ENCODE results near the gene LMNTD2.

The LMNTD2 gene, protein sequence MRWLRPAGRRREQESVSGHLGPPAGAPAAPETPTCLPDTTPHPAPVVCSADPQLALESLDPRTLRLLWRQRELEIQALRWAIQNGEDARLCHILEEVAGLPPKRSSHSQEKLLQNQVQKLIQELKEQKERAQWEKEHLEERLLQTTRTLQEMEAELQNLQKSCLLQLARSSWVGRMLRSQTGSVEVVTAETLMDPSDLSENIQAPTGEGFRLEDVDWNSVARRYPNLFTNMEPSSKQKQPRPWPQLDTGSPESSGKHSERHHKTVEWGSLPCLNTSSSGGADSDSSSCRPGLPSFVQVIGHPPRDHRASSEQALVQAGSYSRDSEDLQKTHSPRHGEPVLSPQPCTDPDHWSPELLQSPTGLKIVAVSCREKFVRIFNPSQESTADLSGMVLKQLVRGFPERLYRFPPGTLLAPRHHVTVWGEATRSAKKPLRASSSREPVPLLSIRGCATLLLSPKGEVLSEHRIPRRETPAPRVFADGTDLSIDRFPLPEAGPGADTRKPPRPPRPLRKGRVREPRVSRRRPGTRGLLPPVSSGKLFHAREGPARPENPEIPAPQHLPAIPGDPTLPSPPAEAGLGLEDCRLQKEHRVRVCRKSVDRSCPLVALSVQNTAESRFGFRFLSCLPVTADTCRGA

DNA sequence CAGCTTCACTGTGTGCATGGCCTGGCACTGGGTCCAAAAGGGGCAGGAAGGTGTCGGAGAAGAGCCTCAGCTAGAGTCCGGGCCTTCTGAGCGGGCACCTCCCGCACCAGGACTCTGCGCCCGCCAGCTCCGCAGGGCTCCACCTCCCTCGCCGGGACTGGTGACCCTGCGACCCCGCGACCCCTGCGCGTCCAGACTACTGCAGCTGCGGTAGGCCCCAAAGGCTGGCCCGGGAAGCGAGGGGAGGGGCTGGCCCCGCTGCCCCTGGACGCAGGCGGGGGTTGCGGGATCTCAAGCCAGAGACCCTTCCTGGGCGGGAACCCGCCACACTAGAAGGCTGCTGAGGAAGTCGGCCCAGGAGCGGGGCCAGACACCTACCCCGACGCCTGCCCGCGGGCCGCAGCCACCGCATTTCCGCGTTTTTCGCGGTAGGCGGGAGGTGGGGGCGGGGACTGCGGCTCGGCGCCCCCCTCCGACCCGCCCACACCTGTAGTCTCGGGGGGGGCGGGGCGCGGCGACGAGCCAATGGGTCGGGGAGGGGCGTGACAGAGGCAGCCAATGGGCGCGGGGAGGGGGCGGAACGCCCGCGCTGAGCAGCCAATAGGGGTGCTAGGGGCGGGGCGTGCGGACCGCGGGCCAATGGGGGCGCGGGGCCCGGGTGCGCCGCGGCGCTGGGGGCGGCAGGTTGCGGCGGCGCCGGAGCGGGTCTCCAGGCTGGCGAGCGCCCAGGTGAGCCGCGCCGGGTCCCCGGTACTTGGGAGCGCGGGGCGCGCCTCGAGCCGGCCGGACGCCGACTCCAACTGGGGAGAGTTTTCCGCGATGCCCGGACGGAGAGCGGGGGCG, at the start of gene LMNTD2, which contains the start of gene RASSF7:
LMNTD2 (minus strand) TSS at position 434 of the 843 bp plus-strand sequence; CDS start at position 412, 22 bp downstream.
RASSF7 (plus strand) TSS at position 666 of the 843 bp plus-strand sequence. CDS start 799 bp downstream, outside the sequence.
- peak; percentile 92 to 96 for DNase-seq (ENCODE audit: low read depth in 1 of 2, low spot score in 1 of 2)

DNA sequence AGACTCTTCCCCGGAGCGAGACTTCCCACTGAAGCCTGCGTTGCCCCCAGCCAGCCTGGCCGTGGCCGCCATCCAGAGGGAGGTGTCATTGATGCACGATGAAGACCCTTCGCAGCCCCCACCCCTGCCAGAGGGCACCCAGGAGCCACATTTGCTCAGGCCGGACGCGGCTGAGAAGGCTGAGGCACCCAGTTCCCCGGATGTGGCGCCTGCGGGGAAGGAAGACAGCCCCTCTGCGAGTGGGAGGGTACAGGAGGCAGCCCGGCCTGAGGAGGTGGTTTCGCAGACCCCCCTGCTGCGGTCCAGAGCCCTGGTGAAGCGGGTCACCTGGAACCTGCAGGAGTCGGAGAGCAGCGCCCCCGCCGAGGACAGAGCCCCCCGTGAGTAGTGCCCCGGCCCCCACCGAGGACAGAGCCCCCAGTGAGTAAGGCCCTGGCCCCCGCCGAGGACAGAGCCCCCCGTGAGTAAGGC, 48.8 kb upstream of the LMNTD2 start:
- no peak for DNase-seq (ENCODE audit: low read depth in 1 of 2, low spot score in 1 of 2)

DNA sequence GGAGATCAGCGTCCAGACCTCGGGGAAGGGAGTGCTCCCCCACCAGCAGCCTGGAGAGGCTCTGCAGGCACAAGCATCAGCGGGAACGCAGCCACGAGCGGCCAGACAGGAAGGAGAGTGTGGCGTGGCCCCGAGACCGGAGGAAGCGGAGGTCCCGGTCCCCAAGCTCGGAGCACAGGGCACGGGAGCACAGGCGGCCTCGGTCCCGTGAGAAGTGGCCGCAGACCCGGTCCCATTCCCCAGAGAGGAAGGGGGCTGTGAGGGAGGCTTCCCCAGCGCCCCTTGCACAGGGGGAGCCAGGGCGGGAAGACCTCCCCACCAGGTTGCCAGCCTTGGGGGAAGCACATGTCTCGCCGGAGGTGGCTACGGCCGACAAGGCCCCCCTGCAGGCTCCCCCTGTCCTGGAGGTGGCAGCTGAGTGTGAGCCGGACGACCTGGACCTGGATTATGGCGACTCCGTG, 48.3 kb upstream of the LMNTD2 start:
- no peak for DNase-seq (ENCODE audit: low read depth in 1 of 2, low spot score in 1 of 2)

DNA sequence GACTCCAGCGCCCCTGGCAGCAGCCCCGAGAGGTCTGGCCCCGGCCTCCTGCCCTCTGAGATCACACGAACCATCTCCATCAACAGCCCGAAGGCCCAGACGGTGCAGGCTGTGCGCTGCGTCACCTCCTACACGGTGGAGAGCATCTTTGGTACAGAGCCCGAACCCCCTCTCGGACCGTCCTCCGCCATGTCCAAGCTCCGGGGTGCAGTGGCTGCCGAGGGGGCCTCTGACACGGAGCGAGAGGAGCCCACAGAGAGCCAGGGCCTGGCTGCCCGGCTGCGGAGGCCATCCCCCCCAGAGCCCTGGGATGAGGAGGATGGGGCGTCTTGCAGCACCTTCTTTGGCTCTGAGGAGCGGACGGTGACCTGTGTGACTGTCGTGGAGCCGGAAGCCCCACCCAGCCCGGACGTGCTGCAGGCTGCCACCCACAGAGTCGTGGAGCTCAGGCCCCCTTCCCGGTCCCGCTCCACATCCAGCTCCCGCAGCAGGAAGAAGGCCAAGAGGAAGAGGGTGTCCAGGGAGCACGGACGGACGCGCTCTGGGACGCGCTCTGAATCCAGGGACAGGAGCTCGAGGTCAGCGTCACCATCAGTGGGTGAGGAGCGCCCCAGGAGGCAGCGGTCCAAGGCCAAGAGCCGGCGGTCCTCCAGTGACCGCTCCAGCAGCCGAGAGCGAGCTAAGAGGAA, 47.6 kb upstream of the LMNTD2 start:
- DNase-seq (ENCODE audit: low read depth in 1 of 2, low spot score in 1 of 2), result no peak

DNA sequence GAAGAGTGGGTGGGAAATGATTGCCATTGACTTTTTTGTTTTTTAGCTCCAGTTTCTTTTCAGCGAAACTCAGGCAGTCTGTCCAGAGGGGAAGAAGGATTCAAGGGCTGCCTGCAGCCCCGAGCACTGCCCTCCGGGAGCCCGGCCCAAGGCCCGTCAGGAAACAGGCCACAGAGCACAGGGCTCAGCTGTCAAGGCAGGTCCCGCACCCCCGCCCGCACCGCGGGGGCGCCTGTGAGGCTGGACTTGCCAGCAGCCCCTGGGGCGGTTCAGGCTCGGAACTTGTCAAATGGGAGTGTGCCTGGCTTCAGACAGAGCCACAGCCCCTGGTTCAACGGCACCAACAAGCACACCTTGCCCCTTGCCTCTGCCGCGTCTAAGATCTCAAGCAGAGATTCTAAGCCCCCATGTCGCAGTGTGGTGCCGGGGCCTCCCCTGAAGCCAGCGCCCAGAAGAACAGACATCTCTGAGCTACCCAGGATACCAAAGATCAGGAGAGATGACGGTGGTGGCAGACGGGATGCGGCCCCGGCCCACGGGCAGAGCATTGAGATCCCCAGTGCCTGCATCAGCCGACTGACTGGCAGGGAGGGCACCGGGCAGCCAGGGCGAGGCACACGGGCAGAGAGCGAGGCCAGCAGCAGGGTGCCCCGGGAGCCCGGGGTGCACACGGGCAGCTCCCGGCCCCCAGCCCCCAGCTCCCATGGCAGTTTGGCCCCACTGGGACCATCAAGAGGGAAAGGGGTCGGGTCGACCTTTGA, 46.7 kb upstream of the LMNTD2 start:
- DNase-seq (ENCODE audit: low read depth in 1 of 2, low spot score in 1 of 2), result no peak

DNA sequence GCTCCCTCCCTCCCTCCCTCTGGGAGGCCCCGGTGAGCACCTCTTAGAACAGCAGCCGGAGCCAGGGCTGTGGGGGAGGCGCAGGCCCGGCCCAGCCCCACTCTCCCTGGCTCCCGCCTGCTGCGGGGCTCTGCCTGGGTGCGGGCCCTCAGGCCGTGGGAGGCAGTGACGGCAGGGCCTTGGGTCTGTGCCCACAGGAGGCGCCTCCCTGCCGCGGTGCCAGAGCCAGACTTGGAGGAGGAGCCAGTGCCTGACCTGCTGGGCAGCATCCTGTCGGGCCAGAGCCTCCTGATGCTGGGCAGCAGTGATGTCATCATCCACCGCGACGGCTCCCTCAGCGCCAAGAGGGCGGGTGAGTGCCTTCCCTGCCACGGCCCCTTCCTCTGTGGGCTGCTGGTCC, 45.7 kb upstream of the LMNTD2 start:
- DNase-seq (ENCODE audit: low read depth in 1 of 2, low spot score in 1 of 2), result no peak

DNA sequence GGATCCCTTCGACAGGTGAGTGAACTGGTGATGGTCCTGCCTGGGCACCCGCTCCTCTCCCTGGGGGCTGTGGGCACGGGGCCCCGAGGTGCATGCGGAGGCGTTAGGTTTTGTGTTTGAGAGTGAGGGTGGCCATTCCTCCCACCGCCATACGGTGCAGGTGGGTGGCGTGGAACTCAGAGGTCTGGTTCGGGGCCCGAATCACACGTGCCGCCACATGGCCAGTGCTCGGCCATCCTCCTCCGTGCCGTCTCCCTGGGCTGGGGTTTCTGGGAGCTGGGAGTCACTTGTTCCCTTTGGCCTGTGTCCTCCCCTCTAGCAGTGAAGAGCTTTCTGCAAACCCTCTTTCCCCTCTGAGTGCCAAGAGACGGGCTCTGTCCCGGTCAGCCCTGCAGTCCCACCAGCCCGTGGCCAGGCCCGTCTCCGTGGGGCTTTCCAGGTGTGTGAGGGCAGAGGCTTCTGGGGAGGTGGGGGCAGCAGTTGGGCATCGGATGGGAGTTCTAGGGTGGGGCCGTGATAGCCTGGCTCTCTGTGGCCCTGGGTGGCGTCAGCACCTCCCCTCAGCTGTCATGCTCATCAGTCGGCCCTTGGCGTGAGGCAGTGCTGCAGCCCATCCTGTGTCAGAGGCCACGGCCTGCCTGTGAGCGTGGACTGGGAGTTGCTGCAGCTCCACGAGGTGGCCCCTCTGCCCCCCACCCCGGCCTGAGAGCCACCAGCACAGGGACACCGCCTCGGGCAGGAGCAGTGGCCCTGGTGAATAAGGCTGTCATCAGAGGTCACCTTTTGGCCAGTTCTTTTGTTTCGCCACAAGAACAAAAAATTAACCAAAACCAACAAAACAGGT, 45.0 kb upstream of the LMNTD2 start:
- no peak for DNase-seq (ENCODE audit: low read depth in 1 of 2, low spot score in 1 of 2)

DNA sequence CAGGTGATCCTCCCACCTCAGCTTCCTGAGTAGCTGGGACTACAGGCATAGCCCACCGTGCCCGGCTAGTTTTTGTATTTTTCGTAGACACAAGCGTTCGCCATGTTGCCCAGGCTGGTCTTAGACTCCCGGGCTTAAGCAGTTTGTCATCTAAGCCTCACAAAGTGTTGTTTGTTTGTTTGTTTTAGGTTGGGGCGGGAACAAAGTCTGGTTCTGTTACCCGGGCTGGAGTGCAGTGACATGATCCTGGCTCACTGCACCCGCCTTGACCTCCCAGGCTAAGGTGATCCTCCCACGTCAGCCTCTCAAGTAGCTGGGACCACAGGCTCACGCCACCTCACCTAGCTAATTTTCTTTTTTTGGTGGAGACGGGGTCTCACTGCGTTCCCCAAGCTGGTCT, 42.6 kb upstream of the LMNTD2 start:
- DNase-seq (ENCODE audit: low read depth in 1 of 2, low spot score in 1 of 2), result no peak

DNA sequence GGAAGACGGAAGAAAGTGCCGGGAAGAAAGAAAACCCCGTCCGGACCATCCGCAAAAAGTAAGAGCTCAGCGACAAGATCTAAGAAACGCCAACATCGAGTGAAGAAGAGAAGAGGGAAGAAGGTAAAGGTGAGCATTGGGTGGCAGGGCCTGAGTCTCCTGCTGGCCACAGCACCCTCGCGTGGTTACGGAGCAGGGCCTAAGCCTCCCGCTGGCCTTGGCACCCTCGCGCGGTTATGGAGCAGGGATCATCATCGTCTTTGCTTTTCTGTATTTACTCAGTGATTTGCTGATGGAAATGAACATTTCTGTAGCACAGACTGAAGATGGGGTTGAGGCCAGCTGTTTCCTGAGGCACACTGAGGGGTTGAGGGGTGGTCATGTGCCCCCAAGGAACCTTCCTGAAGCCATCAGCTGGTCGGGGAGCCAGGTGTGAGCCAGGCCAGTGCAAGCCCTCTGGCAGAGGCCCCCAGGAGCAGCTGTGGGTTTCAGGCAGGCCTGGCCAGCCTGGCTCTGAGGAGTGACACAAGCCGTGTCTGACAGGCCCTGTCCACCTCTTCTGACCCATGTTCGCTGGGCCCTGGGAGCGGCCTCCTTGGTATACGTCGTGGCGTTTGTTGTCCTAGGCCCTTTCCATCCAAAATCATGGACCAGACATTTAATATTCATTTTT, 41.2 kb upstream of the LMNTD2 start:
- DNase-seq (ENCODE audit: low read depth in 1 of 2, low spot score in 1 of 2), result no peak

DNA sequence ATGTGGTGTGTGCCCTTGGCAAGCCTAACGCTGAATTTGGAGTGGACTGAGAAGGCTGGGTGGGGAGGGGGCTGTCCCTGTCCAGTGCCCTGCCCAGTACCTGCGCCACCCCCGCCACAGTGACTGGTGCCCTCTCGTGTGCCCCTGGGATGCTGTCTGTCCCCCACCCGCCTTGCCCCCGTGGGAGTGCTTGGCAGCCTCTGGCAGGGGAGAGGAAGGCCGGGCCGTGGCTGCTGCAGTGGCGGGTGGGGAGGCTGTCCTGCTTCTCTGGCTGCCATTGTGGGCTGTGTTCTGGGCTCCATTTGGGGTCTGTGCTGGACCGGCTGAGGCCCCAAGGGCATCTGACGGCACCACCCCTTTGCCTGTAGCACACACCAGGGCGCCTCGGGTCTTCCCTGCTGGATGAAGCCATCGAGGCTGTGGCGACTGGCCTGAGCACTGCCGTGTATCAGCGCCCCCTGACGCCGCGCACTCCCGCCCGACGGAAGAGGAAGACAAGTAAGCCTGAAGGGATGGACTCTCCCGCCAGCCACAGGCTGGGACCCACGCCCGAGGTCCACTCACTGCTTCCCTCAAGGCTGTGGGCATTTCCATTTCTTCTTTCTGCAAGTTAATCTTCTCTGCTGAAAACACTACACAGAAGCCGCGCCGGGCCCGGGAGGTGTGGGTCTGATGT, 37.6 kb upstream of the LMNTD2 start:
- no peak for DNase-seq (ENCODE audit: low read depth in 1 of 2, low spot score in 1 of 2)

DNA sequence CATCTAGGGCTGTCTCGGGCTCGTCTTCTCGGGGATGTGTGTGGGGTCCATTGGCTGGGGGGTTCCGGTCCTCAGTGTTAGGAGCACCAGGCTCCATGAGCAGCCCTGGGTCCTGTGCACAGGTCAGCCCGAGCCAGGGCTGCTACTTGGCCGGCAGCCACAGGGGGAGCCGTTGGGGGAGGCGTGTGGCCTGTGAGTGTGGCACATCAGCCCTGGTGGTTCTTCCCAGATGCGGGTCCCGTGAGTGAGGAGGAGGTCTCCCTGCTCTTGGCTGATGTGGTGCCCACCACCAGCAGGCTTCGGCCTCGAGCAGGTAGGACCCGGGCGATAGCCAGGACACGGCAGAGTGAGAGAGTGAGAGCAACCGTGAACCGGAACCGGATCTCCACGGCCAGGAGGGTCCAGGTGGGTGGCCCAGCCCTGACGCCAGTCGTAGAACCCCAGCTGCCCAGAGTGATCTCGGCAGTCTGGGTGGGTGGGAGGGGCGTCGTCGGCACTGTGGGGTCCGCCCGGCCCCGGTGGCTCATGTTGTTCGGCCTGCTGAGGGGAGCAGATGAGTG, 36.7 kb upstream of the LMNTD2 start:
- no peak for DNase-seq (ENCODE audit: low read depth in 1 of 2, low spot score in 1 of 2)

DNA sequence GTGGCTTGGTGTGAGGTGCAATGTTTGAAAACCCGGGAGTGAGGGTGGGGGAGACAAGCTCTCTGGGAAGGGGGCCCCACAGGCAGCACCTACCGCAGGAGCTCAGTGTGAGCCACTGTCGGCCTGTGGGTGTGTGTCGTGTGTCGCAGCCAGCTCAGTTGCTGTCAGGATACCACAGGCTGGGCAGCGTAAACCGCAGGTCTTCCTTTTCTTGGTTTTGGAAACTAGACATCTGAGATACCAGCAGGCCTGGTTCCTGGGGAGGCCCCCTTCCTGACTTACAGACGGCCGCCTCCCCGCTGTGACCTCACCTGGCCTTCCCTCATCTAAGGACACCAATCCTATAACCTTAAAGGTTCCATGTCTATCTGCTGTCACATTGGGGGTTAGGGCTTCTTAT, 35.8 kb upstream of the LMNTD2 start:
- no peak for DNase-seq (ENCODE audit: low read depth in 1 of 2, low spot score in 1 of 2)

DNA sequence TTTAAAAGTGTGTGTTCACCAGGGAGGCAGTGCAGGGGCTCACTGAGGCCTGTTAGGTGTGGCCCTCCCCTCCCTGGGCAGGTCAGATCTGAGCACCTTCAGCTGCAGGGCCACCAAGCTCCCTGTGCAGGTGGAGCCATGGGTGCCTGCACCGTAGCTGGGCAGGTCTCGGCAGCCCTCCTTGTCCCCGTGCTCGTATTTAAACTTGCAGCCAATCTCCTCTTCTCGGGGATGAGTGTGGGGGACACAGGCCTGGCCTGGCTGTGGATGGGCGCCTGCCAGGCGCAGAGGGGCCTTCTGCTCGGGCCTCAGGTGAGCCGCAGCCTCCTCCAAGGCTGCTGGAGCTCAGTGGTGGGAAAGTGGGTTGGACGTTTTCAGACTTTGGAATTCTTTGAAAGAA, 34.9 kb upstream of the LMNTD2 start:
- no peak for DNase-seq (ENCODE audit: low read depth in 1 of 2, low spot score in 1 of 2)

DNA sequence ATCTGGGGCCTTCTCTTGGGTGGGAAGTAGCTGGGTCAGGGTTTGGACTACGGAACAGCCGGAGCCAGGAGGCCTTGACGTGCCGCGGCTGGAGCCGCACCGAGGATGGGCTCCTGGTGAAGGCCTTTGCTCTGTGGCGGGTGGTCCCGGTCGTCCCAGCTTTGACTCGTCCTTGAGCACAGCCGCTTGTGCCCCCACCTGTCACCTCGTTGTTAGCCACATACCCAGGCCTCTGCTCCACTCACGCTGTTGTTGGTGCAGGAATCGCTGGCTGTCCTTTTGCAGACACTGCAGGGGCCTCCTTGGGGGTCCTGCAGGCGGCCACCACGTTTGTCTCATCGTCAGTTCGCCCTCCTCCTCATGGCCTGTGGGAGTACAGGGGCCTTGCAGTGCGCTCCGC, 32.8 kb upstream of the LMNTD2 start:
- no peak for DNase-seq (ENCODE audit: low read depth in 1 of 2, low spot score in 1 of 2)

DNA sequence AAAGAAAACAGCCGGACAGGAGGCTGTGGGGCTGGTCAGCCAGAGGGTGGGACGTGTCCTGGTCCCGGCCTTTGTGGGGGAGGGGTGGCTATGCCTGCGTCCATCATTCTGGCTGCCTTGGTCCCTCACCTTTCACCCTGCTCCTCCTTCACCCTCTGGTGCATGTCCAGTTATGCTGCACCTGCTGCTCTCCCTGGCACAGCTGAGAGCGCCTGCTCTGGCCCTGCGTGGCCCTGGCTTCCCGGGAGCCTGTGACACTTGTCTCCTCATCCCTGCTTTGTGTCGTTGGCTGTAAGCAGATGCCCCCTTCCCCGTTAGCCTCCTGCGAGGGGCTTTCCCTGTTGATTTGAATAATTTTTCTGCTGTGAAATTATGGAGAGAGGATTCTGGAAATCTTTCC, 32.4 kb upstream of the LMNTD2 start:
- no peak for DNase-seq (ENCODE audit: low read depth in 1 of 2, low spot score in 1 of 2)

DNA sequence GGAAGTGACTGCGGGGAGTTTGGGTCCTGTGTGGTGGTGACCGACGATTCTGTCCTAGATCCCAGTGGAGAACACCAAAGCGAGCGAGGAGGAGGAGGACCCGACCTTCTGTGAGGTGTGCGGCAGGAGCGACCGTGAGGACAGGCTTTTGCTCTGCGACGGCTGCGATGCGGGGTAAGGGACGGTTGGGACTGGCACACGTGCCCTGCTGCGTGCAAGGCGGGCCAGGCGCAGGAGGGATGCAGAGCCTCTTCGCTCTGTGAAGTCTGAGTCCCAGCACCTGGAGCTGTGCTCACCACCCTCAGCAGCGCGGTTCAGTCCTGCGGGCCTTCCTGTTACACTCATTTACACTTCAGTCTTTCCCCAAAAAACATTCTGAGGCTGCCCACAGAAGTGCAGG, 32.0 kb upstream of the LMNTD2 start:
- no peak for DNase-seq (ENCODE audit: low read depth in 1 of 2, low spot score in 1 of 2)

DNA sequence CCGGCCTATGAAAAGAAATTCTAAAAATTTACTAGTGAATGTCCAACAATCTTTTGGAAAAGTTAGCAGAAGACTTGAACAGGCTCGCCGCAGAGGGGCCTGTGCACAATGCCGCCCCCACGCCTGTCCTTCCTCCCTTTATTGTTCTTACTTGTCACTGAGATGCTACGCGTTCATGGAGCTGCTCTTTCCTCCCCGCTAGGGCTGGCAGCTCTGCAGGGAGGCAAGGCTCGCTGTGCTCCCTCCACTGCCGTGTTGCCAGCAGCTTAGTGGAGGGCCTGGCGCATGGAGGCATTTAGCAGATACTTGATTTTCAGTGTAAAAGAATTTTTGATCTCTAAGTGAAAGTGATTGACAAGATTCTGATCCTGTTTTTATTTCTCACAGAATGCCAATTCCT, 30.5 kb upstream of the LMNTD2 start:
- DNase-seq (ENCODE audit: low read depth in 1 of 2, low spot score in 1 of 2), result no peak

DNA sequence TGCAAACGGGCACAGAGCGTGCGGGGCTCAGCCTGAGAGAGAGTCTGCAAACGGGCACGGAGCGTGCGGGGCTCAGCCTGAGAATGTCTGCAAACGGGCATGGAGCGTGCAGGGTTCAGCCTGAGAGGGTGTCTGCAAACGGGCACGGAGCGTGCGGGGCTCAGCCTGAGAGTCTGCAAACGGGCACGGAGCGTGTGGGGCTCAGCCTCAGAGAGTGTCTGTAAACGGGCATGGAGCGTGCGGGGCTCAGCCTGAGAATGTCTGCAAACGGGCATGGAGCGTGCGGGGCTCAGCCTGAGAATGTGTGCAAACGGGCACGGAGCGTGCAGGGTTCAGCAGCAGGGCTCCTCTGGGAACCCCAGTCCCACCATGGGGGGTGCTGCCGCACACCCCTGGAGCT, 29.3 kb upstream of the LMNTD2 start:
- no peak for DNase-seq (ENCODE audit: low read depth in 1 of 2, low spot score in 1 of 2)

Measured in activated T-helper 1 cell treated with anti-CD3 and anti-CD28 coated beads, Interleukin-2, amount 50 U/mL, for 16 hours (primary cell).